GM18867 (cell line): Measurements from ENCODE around the gene TPST1.
A peak's percentile ranks its signal among the peaks of the same experiment; 100 is the strongest.
"Not testable (repeated sequence)": the region's sequence is repeated elsewhere in the genome, so short reads cannot be mapped to it uniquely, and the experiment has no call there.

Experiments used
- ATAC-seq: cut with Tn5 transposase; IDR thresholded peaks from one replicate; pipeline ENCODE4 v1.9.1; 2021; ENCODE audit warnings: mild to moderate bottlenecking, moderate library complexity; ENCODE audit not compliant: unreplicated experiment

TPST1 gene

GRCh38 chr7:66204822-66205740, at the start of gene TPST1:
Gene TPST1, plus strand, starts transcription at chr7:66205334. Its CDS starts 35,092 bp downstream, at chr7:66240426.
- ATAC-seq, result peak; percentile 96

- ATAC-seq, result not testable (repeated sequence)
Observed at GRCh38 chr7:66156035-66156434, 49.1 kb upstream of the TPST1 start.

GRCh38 chr7:66157060-66157459, 48.1 kb upstream of the TPST1 start:
- ATAC-seq, result no peak

- no peak for ATAC-seq
Observed at GRCh38 chr7:66162622-66163021, 42.5 kb upstream of the TPST1 start.

- no peak for ATAC-seq
Observed at GRCh38 chr7:66163186-66163610, 41.9 kb upstream of the TPST1 start.

- ATAC-seq, result no peak
Observed at GRCh38 chr7:66164356-66164755, 40.8 kb upstream of the TPST1 start.

GRCh38 chr7:66167773-66168387, 37.3 kb upstream of the TPST1 start:
- ATAC-seq, result no peak

GRCh38 chr7:66169616-66170015, 35.5 kb upstream of the TPST1 start:
- no peak for ATAC-seq

- no peak for ATAC-seq
Observed at GRCh38 chr7:66170309-66171231, 34.6 kb upstream of the TPST1 start.

- not testable (repeated sequence) for ATAC-seq
Observed at GRCh38 chr7:66172536-66173401, 32.4 kb upstream of the TPST1 start.

GRCh38 chr7:66173856-66174255, 31.3 kb upstream of the TPST1 start:
- no peak for ATAC-seq

GRCh38 chr7:66175006-66175405, 30.1 kb upstream of the TPST1 start:
- ATAC-seq, result not testable (repeated sequence)

- no peak for ATAC-seq
Observed at GRCh38 chr7:66176914-66177313, 28.2 kb upstream of the TPST1 start.

- no peak for ATAC-seq
Observed at GRCh38 chr7:66178258-66178657, 26.9 kb upstream of the TPST1 start.

- ATAC-seq, result no peak
Observed at GRCh38 chr7:66181329-66181728, 23.8 kb upstream of the TPST1 start.

- ATAC-seq, result no peak
Observed at GRCh38 chr7:66181845-66182244, 23.3 kb upstream of the TPST1 start.

- no peak for ATAC-seq
Observed at GRCh38 chr7:66182920-66183319, 22.2 kb upstream of the TPST1 start.

GRCh38 chr7:66183700-66184099, 21.4 kb upstream of the TPST1 start:
- no peak for ATAC-seq

- no peak for ATAC-seq
Observed at GRCh38 chr7:66185680-66186187, 19.4 kb upstream of the TPST1 start.

- ATAC-seq, result no peak
Observed at GRCh38 chr7:66186991-66187390, 18.1 kb upstream of the TPST1 start.
